Ureter (tissue), 1 donor: ENCODE data around the gene SMAD3. TPM values are rescaled to one million over a fixed set of nuclear protein-coding genes. Genes with fewer than 3 reads are reported as not detected.

ENCODE experiments used
- DNase-seq: peaks from one replicate; pipeline ENCODE4 v3.0.0-alpha.2; 2020; ENCODE audit warnings: low spot score
- total RNA-seq: library from RNA; stranded (reverse); gene quantifications from one replicate; pipeline ENCODE4 v1.2.4, GENCODE V29; 2023
- donor health status: DM: yes; HTN: yes; CAD: no.

The SMAD3 gene
- total RNA-seq, 1 donor from 2014 or later = 124 TPM

DNA sequence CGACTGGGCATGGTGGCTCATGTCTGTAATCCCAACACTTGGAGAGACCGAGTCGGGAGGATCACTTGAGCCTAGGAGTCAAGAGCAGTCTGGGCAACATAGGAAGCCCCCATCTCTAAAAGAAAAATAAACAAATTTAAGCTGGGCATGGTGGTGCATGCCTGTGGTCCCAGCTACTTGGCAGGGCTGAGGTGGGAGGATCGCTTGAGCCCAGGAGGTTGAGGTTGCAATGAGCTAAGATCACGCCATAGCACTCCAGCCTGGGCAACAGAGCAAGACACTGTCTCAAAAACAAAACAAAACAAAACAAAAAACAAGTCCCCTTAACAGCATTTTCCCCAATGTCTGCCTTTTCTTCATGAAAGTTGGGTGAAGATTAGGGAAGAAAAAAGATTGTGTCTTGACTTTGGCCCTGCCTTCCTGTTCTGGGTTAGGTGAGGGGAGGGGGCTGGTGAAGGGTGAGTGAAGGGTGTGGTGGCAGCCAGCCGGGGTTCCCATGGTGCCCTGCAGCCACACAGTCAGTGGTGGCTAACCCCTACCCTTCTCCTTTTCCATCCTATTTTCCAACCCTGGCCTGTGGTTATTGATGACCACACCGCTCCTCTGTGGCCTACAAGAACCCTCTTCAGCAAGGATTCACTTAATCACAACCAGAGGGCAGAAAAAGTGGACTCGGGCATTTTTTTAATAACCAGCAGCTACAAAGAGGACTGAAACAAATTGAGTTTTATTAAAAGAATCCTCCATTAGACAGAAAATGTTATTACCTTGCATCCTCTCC is 28.4 kb upstream of the SMAD3 start:
- no peak for DNase-seq

DNA sequence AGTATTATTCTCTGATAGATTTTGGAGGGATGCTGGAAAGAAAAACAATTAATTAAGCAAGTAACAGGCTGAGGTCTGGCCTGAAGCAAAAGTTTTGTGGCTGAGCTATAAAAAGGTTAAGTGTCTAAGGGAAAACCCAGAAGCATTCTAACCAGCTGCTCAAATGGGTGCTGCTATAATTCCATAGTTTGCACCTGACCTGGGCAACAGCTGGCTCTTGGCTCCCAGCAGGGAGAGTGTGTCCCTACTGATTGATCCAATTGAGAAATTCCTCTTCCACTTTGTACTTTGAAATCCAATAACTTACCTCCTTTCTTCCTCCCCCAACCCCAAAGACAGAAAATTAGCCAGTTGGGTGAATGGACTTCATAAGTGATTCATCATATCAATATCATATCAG is 27.7 kb upstream of the SMAD3 start:
- no peak for DNase-seq

DNA sequence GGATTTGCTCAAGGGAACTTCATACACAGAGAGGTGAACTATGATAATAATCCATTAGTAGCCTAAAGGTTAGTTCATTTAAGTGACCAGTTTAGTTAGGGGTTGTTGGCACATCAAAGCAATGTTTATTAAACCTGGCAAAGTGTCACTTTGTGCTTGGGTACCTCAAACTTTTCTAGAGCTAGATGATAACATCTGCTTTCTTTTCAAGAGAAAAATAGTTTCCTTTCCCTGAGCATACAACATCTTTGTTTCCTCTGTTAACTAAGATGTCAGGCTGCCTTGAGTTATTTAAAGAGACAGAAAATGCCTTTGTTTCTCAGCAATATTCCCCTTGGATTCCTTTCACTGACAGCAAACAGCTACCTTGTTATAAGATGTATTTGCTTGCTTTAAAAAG is 26.7 kb upstream of the SMAD3 start:
- DNase-seq = no peak

DNA sequence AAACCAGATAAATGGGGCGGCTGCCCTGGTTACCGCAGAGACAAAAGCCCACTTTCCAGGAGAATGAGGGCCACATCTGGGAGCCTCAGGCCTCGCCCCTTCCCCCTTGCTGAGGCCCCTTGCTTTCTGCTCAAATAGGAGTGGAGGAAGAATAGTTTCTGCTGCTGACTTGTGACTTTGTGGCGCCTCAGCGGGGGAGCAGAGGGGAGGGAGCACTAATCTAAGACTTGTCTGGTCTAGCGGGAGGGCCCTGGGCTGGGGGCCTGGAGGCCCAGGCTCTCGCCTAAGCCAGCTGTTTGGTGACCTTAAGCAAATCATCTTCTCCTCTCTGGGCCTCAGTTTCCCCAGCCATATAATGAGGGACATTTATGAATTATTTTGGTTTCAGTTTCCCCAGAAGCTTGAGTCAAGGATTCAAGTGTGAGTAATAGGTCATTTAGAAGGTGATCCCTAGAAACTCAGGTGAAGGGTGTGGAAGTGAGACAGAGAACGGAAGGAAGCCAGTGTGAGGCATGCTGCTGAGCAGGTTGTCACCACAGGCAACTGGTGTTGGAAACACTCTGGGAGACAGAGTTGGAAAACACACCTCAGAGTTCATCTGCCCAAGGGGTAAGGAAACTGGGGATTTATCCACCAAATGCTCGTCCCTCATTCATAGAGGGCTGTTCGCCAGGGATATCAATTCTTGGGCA is 25.9 kb upstream of the SMAD3 start:
- no peak for DNase-seq

DNA sequence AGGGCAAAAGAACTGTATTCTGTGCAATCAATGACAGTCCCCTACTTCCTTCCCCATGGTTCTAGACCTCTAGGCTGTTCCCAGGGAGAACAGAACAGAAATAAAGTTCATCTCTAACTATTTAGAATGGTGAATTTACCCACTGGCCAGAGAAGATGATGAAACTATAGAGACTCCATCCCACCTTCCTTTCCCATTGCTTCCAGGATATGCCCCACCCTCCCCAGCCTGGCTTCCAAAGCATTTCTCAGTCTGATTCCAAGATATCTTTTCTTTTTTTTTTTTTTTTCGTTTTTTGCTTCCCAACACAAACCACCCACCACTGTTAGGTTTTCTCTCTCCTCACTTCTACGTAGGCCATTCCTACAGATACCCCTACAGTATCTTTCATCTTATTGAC is 25.1 kb upstream of the SMAD3 start:
- no peak for DNase-seq

DNA sequence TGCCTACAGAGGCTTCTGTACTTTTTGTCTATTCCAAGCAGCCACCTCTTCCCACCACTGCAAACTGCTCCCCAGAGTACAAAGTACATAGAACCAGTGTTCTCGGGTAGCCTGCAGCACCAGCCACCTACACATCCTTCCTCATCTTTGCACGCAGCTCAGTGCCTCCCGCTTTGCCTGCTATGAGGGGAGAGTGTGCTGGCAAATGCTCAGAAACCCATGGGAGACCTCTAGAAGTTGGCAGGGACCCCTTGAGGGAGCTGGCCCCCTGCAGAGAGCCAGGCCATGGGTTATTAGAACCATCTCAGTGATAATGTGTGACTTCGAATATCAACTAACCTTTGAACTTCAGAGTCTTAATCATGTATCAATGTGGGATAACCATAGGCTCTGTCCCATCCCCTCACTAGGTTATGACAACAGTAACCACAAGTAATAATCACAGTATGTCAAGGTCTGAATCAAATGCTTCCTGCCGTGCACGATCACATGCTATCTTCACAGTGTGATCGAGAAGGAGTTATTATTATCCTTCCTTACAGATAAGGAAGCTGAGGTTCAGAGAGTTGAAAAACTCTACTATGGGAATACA is 22.8 kb upstream of the SMAD3 start:
- DNase-seq = no peak

DNA sequence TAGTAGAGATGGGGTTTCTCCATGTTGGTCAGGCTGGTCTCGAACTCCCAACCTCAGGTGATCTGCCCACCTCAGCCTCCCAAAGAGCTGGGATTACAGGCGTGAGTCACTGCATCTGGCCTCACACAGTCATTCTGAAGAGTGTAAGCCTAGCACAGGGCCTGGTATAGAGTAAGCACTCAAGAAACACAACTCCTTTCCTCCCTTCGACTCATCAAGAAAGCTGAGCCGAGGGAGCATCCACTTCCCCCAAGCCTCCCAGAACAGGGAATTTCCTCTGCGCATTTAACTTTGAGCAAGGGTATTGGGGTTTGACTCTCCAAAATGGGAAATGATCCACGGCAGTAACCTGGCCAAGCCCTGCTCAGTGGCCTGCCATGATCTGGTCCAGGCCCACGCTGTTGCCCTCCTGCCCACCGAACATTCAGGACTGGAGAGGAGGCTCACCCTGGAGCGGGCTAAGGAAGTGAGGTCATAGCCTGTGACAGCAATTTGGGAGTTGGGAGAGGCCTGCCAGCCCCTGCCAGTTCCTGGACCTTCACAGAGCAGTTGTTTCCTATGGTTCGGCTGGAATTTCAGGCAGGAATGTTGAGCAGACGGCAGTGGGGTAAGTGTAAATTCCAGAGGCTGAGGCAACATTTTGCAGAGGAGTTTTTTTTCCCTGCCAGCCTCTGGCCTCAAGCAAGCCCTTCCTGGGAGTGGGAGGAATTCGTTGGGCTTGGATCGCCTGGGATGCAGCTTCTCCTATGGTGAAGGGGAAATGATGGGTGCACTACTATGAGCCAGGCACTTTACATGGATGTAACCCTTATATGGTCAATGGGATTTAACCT is 21.2 kb upstream of the SMAD3 start:
- no peak for DNase-seq

DNA sequence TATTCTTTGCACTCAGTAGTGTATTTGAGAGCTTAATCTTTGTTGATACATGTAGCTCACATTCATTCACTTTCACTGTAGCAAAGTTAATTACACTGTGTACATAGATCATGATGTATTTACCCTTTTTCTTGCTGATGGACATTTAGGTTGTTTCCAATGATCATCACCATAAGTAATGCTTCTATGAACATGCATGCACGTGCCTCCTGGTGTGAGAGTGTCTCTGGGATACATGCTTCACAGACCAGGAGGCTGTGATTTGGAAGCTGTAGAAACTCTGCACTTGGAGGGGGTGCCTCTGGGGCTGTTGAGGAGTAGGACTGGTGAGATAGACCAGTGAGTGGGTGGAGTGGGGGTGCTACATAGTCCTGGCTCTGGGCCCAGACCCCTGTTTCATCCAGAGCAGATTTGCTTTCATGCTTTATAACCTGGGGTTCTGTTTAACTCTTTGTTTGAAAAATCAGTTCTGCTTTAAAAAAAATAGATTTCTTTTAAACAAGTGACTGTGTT is 18.2 kb upstream of the SMAD3 start:
- no peak for DNase-seq

DNA sequence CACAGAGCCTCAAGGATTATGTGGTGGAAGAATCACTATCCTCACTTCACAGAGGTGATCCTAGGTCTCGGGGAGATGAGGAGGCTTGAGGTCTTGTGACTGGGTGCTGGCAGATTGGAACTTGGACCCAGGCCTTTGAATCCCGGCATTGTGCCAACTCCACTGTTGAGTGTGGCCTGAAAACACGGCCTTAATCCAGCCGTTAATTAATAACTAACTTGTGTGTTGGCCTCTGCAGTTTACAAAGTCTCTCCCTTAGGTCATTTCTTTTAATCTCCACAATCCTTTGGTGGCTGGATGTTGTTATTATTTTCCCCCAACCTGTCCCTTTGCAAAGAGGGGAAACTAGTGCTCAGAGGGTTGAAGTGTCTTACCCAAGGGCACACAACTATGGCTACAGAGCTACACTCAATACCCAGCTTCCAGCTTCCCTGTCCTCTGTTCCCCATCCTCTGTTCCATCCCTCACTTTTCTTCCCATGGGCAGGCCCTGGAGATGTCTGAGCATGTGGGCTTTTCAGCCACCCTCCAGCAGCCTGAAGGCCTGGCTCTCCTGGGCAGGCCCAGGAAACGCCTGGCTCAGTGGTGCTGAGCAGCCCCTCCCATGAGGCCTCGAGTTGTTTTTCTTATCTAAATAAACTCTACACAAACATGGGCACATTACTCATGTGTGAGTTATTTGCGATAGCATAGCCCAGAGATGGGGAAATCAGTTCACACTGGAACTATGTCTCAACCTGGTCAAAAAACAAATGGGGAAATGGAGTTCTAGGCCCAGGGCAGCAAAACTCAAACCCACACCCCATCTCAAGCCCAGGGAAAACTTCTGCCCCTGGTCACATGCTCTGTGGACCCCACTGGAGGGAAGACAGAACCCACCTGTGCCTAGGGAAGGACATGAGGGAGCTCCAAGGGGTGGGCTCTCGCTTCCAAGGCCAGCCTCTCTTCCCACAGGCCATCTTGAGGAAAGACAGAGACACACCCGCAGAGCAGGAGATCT is 16.8 kb upstream of the SMAD3 start:
- peak; percentile 80 for DNase-seq

DNA sequence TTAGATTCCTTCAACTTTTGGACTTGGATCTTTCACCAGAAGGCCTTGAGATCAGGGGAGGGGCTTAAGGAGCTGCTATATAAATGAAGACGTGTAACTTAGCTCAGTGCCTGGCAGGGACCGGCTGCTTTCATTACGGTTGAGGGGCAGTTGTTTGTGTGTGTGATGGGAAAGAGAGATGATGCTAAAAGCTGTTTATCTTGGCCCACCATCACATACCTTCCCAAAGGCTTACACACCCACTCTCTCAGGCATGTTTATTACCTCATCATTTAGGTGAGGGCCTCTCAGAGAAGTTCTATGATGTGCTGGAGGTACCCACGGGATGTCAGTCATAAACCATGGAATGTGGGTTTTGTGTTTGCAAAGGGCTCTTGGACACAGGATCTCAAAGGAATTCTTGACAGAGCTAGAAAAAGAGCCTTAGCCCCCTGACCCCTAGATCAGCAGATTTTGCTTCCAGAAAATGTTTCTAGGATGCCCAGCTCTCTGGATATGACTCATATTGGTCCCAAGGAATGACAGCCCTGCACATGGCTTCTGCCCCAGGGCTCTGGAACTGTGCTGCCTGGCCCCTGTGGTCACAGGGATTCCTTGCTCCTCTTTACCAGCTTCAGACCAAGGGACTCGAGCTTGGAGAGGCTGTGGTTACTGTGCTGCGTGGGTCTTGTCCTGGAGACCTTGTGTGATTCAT is 15.9 kb upstream of the SMAD3 start:
- no peak for DNase-seq

DNA sequence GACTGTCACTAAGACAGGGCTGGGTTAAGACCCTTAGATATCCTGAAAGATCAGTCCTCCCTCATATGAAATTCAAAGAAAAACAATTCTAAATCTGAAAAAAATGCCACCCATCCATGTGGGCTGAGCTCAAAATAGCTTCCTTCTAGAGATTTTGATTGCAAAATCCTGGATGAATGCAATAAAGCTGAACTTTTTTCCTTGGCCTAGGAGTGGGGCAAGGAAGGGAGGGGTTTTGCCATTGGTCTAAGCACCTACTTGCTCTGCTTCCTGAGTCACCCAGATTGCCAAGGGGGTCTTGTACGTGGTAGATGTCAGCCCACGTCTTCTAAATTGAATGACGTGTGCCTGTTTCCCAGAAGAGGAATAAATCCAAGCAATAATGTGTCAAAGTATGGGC is 15.3 kb upstream of the SMAD3 start:
- DNase-seq = no peak

DNA sequence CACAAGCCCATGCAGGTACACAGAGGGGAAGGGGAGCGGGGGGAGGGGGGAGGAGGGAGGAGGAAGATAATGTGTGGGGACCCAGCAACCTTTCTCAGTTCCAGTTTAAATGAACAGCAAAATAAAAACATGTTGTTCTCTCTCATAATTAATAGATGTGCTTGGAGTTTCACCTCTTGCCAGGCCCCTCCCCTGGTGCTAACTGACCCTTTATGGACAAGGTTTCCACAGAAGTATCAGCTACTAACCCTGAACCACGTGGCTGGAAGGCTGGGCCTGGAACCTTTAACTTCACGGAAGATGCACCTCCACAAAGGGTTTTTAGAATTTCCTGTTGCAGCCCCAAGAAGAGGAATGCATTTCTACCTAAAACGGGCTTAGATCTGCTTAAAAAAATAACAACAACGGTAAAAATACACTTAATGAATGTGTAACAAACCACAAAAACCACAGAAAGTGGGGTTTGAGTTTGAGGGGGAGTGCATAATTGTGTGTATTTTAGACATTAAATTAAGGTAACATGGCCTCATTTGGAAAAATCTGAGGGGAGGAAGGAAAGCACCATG is 14.8 kb upstream of the SMAD3 start:
- DNase-seq = no peak

DNA sequence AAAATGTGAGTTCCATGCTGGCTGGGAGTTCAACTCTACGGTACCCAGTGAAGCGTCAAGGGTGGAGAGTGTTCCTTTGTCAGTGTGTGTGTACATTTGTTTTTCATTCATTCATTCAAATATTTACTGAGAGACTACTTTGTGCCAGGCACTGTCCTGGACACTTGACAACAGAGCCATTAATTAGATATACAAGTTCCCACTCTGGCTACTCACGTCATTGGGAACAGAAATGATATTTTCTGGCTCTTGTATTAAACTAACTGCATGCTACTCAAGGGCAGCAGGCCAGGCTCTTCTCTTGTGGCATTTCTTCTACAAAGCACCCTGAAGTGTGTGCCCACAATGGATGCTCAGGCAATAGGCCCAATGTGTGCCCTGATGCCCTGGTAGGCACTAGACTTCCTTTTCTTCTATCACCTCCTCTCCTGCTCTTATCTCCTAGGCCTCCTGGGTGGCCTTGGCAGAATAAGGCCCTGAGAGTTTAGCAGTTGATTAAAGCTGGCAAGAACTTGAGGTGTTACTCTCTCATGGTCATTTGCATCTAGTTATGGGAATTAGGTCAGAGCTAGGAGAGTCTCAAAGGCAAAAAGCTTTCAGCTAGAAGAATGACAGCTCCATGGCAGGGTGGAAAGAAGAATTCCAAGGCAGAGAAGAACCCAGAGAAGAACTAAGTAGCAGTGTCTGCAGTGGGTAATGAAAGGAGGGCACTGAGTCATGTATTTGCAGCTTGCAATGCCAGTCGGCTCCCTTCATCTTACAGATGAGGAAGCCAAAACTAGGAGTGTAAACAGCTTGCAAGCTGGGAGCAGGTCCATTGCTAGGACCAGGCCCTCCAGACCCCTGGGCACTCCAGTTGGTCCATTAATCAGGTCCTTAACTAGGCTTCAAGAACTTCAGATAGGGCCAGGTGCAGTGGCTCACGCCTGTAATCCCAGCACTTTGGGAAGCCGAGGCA is 14.0 kb upstream of the SMAD3 start:
- no peak for DNase-seq

DNA sequence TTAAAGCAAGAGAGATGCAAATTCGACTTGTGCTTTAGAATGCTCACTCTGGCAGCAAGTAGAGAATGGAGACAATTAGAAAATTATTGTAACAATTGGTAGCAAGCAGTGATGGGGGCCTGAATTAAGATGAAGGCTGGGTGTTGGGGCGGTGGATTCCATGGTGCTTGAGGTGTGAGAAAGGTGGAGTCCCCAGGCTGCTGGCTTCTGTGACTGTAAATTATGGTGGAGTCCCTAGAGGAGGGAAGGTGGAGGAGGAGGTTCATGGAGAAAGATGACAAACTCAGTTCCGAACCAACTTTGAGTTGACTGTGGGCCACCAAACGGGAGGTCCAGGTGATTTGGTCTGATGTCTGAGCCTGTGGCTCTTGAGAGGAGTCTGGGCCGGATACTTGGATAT is 10.7 kb upstream of the SMAD3 start:
- DNase-seq = no peak

DNA sequence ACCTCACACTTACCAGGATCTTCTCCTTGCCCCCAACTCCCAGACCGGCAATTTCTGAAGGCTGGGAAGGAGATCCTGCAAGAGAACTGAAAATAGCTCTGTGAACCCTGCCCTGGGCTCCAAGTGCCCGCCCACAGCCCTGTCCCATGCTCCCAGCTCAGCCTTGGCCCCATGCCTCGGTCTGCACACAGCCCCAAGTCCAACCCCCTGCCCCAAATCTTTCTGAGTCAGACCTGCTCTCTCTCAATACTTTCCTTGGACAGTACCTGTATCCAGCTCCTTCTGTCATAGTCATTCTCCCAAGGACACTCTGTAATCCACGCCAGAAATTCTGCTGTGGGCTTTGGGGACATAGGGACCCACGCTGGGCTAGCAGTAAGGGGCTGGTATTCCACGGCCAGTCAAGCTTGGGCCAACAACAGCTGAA is 6.3 kb upstream of the SMAD3 start:
- DNase-seq = no peak

DNA sequence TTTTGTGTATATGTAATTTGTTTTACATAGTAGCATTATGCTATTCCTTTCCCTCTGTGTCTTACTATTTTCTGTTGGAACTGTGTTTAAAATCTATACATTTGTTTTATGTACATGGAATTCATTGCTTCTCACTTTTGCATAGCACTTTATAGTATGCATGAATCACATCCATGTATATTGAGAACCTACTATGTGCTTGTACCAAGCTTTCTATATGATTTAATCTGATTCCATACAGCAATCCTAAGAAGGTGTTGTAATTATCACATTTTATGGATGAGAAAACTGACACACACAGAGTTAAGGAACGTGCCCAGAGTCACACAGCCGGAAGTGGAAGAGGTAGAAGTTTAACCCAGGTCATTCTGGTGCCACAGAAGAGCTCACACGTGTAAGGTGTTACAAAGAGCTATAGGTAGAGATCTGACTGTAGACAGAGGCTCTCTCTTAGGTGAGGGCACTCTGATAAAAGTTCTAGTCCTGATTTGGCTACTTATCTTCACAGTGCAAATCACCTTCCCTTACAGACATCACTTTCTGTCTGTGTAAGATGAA is 3.5 kb upstream of the SMAD3 start:
- no peak for DNase-seq

DNA sequence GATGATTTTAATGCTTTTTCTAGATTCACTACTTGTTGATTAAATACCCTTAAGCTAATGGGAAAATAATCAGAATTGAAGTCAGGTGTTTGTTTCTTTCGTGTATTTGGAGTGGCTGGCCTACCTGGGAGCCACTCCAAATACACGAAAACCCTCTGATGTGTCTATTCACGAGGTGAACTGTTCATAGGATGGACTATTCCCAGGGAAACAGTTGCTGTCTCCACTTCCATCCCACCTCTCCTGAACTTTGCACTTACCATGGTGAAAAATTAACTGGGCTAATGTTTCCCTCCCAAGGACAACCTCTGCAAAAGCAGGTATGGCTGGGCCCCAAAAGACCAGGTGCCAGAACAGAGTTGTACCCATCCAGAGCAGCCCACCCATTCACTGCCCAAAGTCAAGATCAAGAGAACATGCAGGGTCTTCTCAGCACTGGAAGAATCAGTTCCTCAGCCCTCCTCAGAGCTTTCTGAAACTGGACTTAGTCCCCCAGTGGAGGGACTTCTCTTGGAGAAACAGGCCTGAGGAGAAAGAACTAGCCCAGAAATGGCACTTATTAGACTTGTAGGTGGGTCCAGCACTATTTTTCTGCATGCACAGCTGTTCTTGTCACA is 2.9 kb upstream of the SMAD3 start:
- DNase-seq = no peak
